Osteocyte (in vitro differentiated cells): Measurements from ENCODE around the gene KRTAP5-2. TPM values are rescaled to one million over a fixed set of nuclear protein-coding genes. Genes with fewer than 3 reads are reported as not detected.

Experiments used
- DNase-seq: peaks from one replicate; pipeline ENCODE4 v3.0.0; 2021; ENCODE audit warnings: mixed read lengths; ENCODE audit not compliant: unreplicated experiment; ENCODE audit errors: extremely low spot score
- H3K27ac Mint-ChIP-seq: one replicate; pipeline ENCODE4 v1.8.0; 2021; ENCODE audit warnings: mild to moderate bottlenecking, mixed read lengths; ENCODE audit not compliant: unreplicated experiment
- H3K27me3 Mint-ChIP-seq: one replicate; pipeline ENCODE4 v1.8.0; 2021; ENCODE audit warnings: mixed read lengths; ENCODE audit not compliant: unreplicated experiment
- H3K36me3 Mint-ChIP-seq: one replicate; pipeline ENCODE4 v1.8.0; 2021; ENCODE audit warnings: mixed read lengths; ENCODE audit not compliant: unreplicated experiment
- H3K4me1 Mint-ChIP-seq: one replicate; pipeline ENCODE4 v1.8.0; 2021; ENCODE audit warnings: mixed read lengths; ENCODE audit not compliant: unreplicated experiment
- H3K4me3 Mint-ChIP-seq: one replicate; pipeline ENCODE4 v1.8.0; 2021; ENCODE audit warnings: mild to moderate bottlenecking, moderate library complexity, mixed read lengths; ENCODE audit not compliant: unreplicated experiment
- H3K9me3 Mint-ChIP-seq: one replicate; pipeline ENCODE4 v1.8.0; 2021; ENCODE audit warnings: mixed read lengths; ENCODE audit not compliant: unreplicated experiment
- CTCF ChIP-seq: fragments of 200-600 bp; sonication (generic); IDR thresholded peaks from 2 replicates; pipeline ENCODE4 v1.5.0; 2021; ENCODE audit warnings: antibody characterized with exemption, mild to moderate bottlenecking, moderate library complexity
- total RNA-seq: library from RNA; stranded (reverse); gene quantifications from 2 replicates; pipeline ENCODE4 v1.2.1, GENCODE V29; 2021

KRTAP5-2 gene
- total RNA-seq, 1 donor from 2014 or later = not detected

DNA sequence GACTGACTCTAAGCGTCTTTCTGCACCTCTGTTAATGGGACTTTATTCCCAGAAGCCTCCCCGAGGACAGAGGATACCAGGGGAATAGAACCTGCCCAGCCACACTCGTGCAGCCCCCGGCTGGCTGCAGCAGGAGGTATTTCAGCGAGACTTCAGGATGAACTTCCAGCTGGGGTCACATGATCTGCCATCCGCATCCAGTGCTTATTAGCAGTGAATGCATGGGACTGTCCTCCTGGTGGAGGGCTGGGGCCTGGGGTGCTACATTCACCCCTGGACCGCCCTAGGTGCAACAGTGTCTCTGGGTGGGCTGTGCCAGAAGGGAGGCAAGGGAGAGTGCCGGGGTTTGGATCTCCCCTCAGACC lies 27.6 kb downstream of the KRTAP5-2 start:
- H3K4me1 Mint-ChIP-seq = peaks cover 20% of the 10 kb centered on the region
- DNase-seq = no peak
- H3K9me3 Mint-ChIP-seq = no peaks in the 10 kb centered on the region
- H3K36me3 Mint-ChIP-seq = no peaks in the 10 kb centered on the region
- H3K4me3 Mint-ChIP-seq = peak overlapping the region; percentile 54
- peak overlapping the region; percentile 18 for H3K27ac Mint-ChIP-seq
- H3K27me3 Mint-ChIP-seq = peaks cover 3% of the 10 kb centered on the region
- TF ChIP-seq CTCF = no peak

DNA sequence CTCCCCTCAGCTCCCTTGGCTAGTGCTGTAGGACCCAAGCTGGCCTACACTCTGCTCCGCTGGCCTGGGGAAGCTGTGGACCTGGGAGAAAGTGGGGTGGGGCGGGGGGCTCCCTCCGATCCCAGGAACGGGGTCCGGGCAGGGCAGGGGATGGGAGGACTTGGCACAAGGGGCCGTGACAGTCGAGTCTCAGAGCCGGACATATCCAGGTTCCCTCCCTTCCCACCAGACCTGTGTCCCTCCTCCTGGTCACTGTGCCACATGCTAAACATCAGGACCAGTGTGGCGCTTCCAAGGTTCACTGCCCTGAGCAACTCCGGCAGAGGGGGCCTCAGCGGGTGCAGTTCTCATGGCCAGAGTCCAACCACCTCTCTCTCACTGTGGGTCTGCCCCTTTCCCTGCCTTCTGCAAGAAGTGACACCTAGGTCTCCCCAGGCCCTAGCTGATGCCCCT lies 28.1 kb downstream of the KRTAP5-2 start:
- no peak overlapping the region for H3K27ac Mint-ChIP-seq
- no peak for TF ChIP-seq CTCF
- no peaks in the 10 kb centered on the region for H3K36me3 Mint-ChIP-seq
- peaks cover 22% of the 10 kb centered on the region for H3K4me1 Mint-ChIP-seq
- no peak overlapping the region for H3K4me3 Mint-ChIP-seq
- no peak for DNase-seq
- no peaks in the 10 kb centered on the region for H3K9me3 Mint-ChIP-seq
- peaks cover 1% of the 10 kb centered on the region for H3K27me3 Mint-ChIP-seq

DNA sequence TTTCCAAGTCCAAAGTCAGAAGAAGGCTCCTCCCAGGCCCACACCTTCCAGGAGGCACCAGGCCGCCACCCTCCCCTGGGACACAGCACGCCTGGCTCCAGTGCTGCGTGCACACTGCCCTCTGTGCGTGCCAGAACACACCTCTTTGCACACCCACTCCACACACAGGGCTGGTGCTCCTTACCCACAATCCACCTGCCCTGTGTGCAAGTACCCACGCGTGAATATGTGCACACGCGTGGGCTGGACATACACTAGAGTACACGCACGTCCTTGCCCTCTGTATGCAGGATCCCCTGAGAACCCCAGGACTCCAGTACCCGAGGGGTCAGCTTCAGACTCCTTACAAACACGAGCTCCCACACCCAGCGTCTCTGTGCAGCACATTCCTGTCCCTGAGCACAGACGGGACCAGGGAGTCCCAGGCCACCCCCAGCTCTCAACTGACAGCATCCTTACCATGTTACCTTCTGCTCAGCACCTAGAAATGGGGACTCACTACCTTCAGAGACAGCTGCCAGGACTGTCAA lies 28.8 kb downstream of the KRTAP5-2 start:
- Mint-ChIP-seq H3K27ac (no peak overlapping the region), H3K4me1 (peaks cover 25% of the 10 kb centered on the region), H3K4me3 (no peak overlapping the region), H3K36me3 (no peaks in the 10 kb centered on the region), H3K9me3 (no peaks in the 10 kb centered on the region), H3K27me3 (no peaks in the 10 kb centered on the region)
- TF ChIP-seq CTCF = no peak
- DNase-seq = no peak

DNA sequence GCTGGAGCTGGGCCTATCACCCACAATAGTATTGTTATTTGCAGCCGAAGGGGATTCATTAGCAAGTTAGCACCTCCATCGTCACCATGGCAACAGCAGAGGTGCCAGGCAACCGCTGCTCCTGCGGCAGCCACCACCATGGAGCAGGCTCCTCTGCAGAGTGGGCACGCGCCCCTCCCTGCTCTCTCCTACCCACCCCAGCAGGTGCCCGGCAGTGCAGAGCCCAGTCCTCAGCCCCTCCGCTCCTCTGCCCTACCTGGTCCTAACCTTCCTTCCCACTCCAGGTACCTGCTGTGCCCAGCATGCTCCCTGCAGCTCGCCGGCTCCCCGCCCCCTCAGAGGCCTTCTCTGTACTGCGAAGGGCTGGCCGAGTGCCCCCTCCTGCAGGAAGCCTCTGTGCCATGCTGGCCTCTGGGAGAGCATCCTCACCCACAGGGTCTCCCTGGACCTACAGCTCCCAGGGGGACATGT lies 29.6 kb downstream of the KRTAP5-2 start:
- H3K4me1 Mint-ChIP-seq = peaks cover 17% of the 10 kb centered on the region
- H3K27ac Mint-ChIP-seq = no peak overlapping the region
- no peak for DNase-seq
- no peak overlapping the region for H3K4me3 Mint-ChIP-seq
- H3K9me3 Mint-ChIP-seq = no peaks in the 10 kb centered on the region
- no peaks in the 10 kb centered on the region for H3K36me3 Mint-ChIP-seq
- no peak for TF ChIP-seq CTCF
- no peaks in the 10 kb centered on the region for H3K27me3 Mint-ChIP-seq

DNA sequence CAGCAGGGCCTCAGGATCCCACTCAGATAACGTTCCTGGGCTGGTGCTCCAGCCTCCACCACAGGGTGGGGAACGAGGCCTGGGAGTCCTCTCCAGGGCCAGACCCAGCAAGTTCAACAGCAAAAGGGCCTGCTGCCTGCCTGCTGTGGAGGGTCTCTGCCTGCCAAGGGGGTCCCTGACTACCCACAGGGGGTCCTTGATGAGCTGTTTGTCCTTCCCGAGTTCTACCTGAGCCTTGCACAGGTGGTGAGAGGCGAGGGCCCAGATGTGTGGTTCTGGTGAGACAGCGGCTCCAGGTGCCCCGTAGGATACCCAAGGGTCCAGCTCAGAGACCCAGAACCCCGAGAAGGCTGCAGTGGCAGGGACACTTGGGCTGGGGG lies 30.4 kb downstream of the KRTAP5-2 start:
- DNase-seq = no peak
- H3K27me3 Mint-ChIP-seq = no peaks in the 10 kb centered on the region
- peaks cover 15% of the 10 kb centered on the region for H3K4me1 Mint-ChIP-seq
- TF ChIP-seq CTCF = no peak
- peaks cover 1% of the 10 kb centered on the region for H3K36me3 Mint-ChIP-seq
- no peak overlapping the region for H3K4me3 Mint-ChIP-seq
- no peak overlapping the region for H3K27ac Mint-ChIP-seq
- H3K9me3 Mint-ChIP-seq = no peaks in the 10 kb centered on the region
